ENCODE measurements around the gene MED9. TPM values are rescaled to one million over a fixed set of nuclear protein-coding genes. Genes with fewer than 3 reads are reported as not detected.

MED9 gene
- total and polyA plus RNA-seq, 2 of the 8 experiments (the other 6 are each of a cell fraction or from before 2014, with no cell fraction given) = 15.8 to 19.7 TPM

DNA sequence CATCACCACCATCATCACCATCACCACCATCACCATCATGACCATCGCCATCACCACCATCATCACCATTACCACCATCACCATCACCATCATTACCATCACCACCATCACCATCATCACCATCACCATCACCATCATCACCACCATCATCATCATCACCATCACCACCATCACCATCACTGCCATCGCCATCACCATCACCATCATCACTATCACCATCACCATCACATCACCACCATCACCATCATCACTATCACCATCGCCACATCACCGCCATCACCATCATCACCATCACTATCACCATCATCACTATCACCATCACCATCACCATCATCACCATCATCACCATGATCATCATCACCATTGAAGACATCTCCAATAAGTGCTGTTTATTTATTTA lies 16.8 kb upstream of the MED9 start:
- Histone ChIP-seq H3K14ac (ENCODE audit: insufficient read length) (no peak overlapping the region), H3K9ac (replicated peaks in 1 of 4; ENCODE audit: extremely low read depth in 1 of 4, low read depth in 3 of 4, low read length in 3 of 4) (no peak overlapping the region), H2AFZ (ENCODE audit: low read length) (no peak overlapping the region), H3K23me2 (ENCODE audit: low read depth, low read length) (peaks cover 5% of the 10 kb centered on the region; the same call in 1 of the 2 replicates), H2BK120ac (replicated peaks; ENCODE audit: low read depth, low read length) (no peak overlapping the region), H4K91ac (replicated peaks; ENCODE audit: insufficient read length, low read length) (no peak overlapping the region), H2BK15ac (ENCODE audit: low read length) (no peak overlapping the region), H2BK12ac (ENCODE audit: low read depth, low read length) (no peak overlapping the region), H4K8ac (ENCODE audit: extremely low read depth, insufficient read depth, low read length) (no peak overlapping the region), H3K79me2 (ENCODE audit: control insufficient read depth in 1 of 2, insufficient read depth in 2 of 2, low read length in 2 of 2) (no peaks in the 10 kb centered on the region), H4K5ac (ENCODE audit: insufficient read length, low read depth, low read length) (no peak overlapping the region), H3K27ac (ENCODE audit: low read depth, low read length) (no peak overlapping the region), H3K79me1 (ENCODE audit: low read depth, low read length) (no peaks in the 10 kb centered on the region), H3K9me3 (ENCODE audit: insufficient read depth in 2 of 2, low read depth in 1 of 2, low read length in 1 of 2) (peaks cover 0 to 7% of the 10 kb centered on the region in 2 experiments; a peak in 2 of 4 replicates), H2BK20ac (ENCODE audit: low read length) (no peak overlapping the region), H3K23ac (ENCODE audit: insufficient read length) (no peak overlapping the region), H2BK5ac (ENCODE audit: low read depth, low read length) (no peak overlapping the region), H3K4me1 (replicated peaks in 1 of 4; ENCODE audit: control insufficient read depth in 3 of 4, insufficient read depth in 4 of 4, low read length in 3 of 4) (no peaks in the 10 kb centered on the region), H3K4me3 (ENCODE audit: extremely low read depth in 1 of 4, insufficient read depth in 2 of 4, low read depth in 3 of 4, low read length in 4 of 4) (no peak overlapping the region), H3K4me2 (ENCODE audit: insufficient read depth in 1 of 2, low read depth in 2 of 2, low read length in 2 of 2) (no peak overlapping the region), H2AK5ac (ENCODE audit: low read depth, low read length) (no peak overlapping the region; the same call in 1 of the 2 replicates), H3K36me3 (ENCODE audit: control insufficient read depth in 2 of 4, insufficient read depth in 4 of 4, low read length in 3 of 4) (no peaks in the 10 kb centered on the region), H3K18ac (ENCODE audit: extremely low read depth, low read length) (no peak overlapping the region), H4K20me1 (replicated peaks in 1 of 2; ENCODE audit: control insufficient read depth in 1 of 2, insufficient read depth in 2 of 2, low read length in 2 of 2) (peaks cover 0 to 4% of the 10 kb centered on the region in 2 experiments), H3K56ac (replicated peaks; ENCODE audit: insufficient read length, low read depth, low read length) (peak overlapping the region; percentile 93), H3K27me3 (replicated peaks in 1 of 4; ENCODE audit: control insufficient read depth in 3 of 4, extremely low read depth in 1 of 4, insufficient read depth in 3 of 4, low read length in 3 of 4) (no peaks in the 10 kb centered on the region; a peak in 2 of 7 replicates), H3K4ac (replicated peaks; ENCODE audit: insufficient read length, low read depth, low read length) (no peak overlapping the region)
- WGBS, 2 experiments (ENCODE audit: extremely low coverage in 1 of 2, insufficient coverage in 1 of 2, insufficient read length in 1 of 2, insufficient replicate concordance in 2 of 2, low coverage in 1 of 2, low lambda C conversion rate in 2 of 2, missing lambda C conversion rate in 1 of 2) = 77% methylated on average over 4 of the region's 4 CpGs; no CpG with 5 or more reads in 1 of the 2 experiments
- CTCF ChIA-PET (ENCODE audit: partially characterized antibody) = no interaction called here
- FAIRE-seq (no peak), DNase-seq (ENCODE audit: low read depth in 1 of 2, low spot score in 2 of 2) (no peak)
- TF ChIP-seq, protein P1, sequence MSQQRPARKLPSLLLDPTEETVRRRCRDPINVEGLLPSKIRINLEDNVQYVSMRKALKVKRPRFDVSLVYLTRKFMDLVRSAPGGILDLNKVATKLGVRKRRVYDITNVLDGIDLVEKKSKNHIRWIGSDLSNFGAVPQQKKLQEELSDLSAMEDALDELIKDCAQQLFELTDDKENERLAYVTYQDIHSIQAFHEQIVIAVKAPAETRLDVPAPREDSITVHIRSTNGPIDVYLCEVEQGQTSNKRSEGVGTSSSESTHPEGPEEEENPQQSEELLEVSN (IDR thresholded peaks at IDR 0.05) = no peak
- no peak for TF ChIP-seq CREB1 (IDR thresholded peaks at IDR 0.05)
- TF ChIP-seq SAP30 (IDR thresholded peaks at IDR 0.05; ENCODE audit: insufficient read depth, insufficient replicate concordance, low read length) = no peak
- TF ChIP-seq CHD2 (IDR thresholded peaks at IDR 0.05; ENCODE audit: low read length) = no peak
- no peak for TF ChIP-seq ZNF274 (IDR thresholded peaks at IDR 0.05; ENCODE audit: borderline replicate concordance, extremely low read depth, low read length)
- TF ChIP-seq RNF2 (IDR thresholded peaks at IDR 0.05; ENCODE audit: borderline replicate concordance, low read depth, low read length, missing control alignments, poor library complexity, severe bottlenecking) = no peak
- no peak for TF ChIP-seq GTF2F1 (IDR thresholded peaks at IDR 0.05; ENCODE audit: borderline replicate concordance, low read depth, low read length)
- TF ChIP-seq RBBP5 (IDR thresholded peaks at IDR 0.05; ENCODE audit: borderline replicate concordance, low read depth, low read length) = no peak
- no peak for TF ChIP-seq SIRT6 (IDR thresholded peaks at IDR 0.05; ENCODE audit: low read length)
- no peak for TF ChIP-seq ASH2L (IDR thresholded peaks at IDR 0.05; ENCODE audit: low read length)
- no peak for TF ChIP-seq CEBPB (IDR thresholded peaks at IDR 0.05; ENCODE audit: low read depth, low read length)
- TF ChIP-seq BCL11A (IDR thresholded peaks at IDR 0.05; ENCODE audit: low read depth in 2 of 2, low read length in 2 of 2) = no peak
- no peak for TF ChIP-seq EZH2 (IDR thresholded peaks at IDR 0.05; ENCODE audit: low read depth, low read length, severe bottlenecking)
- no peak for TF ChIP-seq RAD21 (IDR thresholded peaks at IDR 0.05 in 1 of 2, conservative IDR thresholded peaks at IDR 0.05 in 1 of 2; ENCODE audit: low read depth in 2 of 2, low read length in 2 of 2)
- POLR2A ChIA-PET (ENCODE audit: partially characterized antibody) = no interaction called here
